Activated T-helper 1 cell treated with anti-CD3 and anti-CD28 coated beads, Interleukin-2, amount 50 U/mL, for 16 hours (primary cell): ENCODE measurements around the gene ATP2B3.
A peak's percentile ranks its signal among the peaks of the same experiment; 100 is the strongest.

Experiments used
- DNase-seq, 2 donors: peaks; one replicate each; pipeline ENCODE4 v3.0.0-alpha.2; 2020; ENCODE audit warnings: low read depth in 1 of 2, low spot score in 1 of 2

Gene ATP2B3

DNA sequence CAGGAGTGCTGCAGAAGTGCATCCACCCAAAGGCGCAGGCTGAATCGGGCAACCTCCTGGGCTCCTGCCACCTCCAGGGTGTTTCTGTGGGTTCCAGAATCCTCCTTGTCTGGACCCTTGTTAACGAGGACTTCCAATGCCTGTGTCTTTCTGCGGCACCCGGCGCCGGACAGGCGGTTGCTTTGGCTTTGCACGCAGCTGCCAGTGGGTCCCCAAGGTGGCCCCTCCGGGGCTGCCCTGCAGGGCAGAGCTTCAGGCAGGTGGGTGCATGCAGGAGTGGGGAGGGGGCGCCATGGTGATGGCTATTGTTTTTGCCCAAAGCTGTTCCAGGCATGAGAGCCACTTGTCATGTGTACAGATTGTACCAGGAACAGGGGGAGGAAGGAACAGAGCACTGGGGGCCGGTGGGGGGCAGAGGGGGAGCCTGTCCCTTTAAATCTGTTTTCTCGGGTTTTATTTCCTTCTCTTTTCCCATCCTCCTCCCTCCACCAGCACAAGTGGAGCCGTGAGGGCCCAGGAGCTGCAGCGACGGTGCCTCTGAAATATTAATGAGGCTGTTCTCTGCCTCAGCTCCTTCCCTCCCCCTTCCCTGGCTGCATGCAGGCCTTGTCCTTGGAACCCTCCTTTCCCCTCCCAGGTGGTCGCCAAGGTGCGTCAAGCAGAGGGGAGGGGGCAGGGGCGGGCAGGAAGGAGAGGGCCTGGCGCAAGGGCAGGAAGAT lies 13.1 kb downstream of the ATP2B3 start:
- DNase-seq: no peak

DNA sequence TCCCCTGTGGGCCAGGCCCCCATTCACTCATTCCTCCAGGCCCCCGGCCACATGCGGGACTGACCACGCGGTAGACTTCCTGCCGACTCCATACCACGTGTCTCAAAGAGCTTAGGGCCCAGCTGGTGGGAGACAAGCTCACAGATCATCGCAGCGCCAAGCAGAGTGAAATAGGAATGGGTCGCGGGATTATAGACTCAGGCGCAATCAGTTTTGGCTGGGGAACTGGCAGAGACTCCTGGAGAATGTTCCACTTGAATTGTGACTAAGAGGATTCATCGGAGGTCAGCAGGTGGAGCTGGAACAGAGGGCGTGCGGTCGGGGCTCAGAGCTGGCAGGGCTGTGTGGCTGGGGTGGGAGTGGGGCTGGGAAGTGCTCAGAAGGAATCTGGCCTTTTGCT lies 15.6 kb downstream of the ATP2B3 start:
- DNase-seq: no peak

DNA sequence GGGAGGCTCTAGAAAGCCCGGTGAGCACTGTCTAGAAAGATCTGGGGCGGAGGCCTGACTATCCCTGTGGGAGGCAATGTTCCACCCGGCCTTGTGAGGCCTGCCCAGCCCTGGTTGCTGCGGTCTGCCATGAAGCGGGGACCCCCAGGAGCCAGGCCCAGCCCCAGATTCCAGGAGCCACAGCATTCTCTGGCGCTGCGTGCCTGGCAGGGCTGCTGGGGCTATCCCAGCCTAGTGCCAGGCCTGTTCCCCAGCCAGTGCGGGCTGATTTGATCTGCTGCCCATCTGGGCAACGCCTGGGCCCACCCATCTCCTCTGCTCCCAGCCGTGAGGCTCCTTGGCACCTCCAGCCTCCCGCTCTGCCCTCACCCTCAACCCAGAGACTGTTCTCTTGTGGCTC lies 19.6 kb downstream of the ATP2B3 start:
- no peak for DNase-seq

DNA sequence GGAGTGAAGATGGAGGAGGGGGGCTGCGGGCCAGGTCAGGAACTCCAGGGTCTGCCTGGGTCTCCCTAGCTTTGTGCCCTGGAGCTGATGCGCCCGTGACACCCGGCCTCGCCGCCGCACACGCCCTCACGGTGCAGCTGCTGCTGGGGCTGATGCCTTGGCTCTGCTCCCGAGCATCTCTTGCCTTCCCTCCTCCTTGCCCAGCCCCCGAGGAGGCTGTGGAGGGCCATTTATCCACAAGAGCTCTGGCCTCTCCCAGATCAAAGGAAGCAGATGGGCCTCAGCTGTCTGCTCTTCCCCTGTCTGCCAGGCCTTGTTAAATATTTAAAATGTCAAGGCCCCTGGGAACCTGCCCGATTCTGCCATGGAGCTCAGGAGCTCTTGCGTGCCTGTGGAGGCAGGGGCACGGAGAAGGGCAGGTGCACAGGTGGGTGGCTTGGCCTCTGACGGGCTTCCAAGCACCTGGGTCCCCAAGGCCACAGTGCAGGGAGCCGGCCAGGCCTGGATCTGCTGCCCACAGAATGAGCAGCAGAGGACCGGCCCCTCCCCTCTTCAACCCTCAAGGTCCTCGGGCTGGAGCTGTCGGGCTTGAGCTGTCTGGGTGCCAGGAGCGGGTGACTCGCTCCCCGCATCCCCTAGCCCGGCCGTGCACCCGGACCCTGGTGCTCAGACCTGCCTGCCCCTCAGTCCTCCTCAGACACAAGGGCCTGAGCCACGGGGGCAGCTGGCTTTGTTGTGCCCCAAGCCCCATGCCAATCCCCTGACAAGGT lies 20.3 kb downstream of the ATP2B3 start:
- no peak for DNase-seq

GRCh38 chrX:153538424-153538823 lies 21.0 kb downstream of the ATP2B3 start:
- no peak for DNase-seq

- DNase-seq: peak; percentile 27 to 32
These were observed 21.9 kb downstream of the ATP2B3 start for GRCh38 chrX:153539171-153539978.

- no peak for DNase-seq
These were observed 22.5 kb downstream of the ATP2B3 start for GRCh38 chrX:153539979-153540358.

GRCh38 chrX:153544727-153545126 lies 27.3 kb downstream of the ATP2B3 start:
- no peak for DNase-seq

DNA sequence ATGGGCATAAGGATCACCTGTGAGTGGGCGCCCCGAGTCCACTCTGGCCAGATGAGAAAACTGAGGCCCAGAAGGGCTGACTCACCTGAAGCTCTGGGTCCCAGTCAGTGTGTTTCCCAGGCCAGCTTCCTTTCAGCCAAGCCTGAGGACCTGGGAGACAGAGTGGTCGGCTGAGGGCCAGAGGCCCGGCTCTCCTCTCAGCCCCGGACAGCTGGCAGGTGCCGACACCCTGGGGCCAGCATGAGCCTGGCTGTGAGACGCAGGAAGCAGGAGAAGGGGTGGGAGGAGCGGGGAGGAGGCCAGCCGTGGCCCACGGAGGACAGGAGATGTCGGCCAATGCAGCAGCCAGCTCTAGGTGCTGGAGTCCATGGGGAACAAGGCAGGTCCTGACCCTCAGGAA lies 28.9 kb downstream of the ATP2B3 start:
- DNase-seq: no peak

DNA sequence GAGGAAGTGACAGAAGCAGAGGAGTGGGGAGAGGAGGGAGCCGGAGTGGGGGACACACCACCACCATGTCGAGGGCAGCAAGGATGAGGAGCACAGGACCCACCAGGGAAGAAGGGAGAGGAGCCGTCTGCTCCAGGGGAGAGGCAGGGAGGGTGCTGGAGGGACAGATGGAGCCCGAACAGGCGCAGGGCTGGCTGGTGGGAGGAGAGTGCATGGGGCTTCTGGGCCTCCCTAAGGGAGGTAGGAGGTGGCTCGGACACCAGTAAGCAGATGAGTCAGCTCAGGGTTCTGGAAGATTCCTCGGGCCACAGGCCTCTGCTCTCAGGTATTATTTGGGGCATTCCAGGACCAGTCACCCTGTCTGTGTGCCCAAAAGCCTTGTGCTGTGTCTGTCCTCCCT lies 29.8 kb downstream of the ATP2B3 start:
- no peak for DNase-seq

DNA sequence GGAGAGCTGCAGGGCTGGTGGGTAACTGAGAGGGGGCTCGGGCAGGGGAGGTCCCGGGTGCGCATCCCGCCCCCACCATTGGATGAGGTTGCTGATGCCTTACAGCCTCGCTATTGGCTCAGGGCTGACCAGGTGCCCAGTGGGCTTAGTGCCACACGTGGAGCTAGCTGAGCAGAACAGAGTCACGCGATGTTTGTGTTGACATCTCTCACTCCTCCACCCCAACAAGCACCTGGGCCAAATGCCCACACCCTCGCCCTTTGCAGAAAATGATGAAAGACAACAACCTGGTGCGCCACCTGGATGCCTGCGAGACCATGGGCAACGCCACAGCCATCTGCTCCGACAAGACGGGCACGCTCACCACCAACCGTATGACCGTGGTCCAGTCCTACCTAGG lies 31.8 kb downstream of the ATP2B3 start:
- DNase-seq: no peak

GRCh38 chrX:153549807-153550206 lies 32.4 kb downstream of the ATP2B3 start:
- DNase-seq: no peak

- DNase-seq: no peak
These were observed 33.7 kb downstream of the ATP2B3 start for GRCh38 chrX:153551135-153551534.

DNA sequence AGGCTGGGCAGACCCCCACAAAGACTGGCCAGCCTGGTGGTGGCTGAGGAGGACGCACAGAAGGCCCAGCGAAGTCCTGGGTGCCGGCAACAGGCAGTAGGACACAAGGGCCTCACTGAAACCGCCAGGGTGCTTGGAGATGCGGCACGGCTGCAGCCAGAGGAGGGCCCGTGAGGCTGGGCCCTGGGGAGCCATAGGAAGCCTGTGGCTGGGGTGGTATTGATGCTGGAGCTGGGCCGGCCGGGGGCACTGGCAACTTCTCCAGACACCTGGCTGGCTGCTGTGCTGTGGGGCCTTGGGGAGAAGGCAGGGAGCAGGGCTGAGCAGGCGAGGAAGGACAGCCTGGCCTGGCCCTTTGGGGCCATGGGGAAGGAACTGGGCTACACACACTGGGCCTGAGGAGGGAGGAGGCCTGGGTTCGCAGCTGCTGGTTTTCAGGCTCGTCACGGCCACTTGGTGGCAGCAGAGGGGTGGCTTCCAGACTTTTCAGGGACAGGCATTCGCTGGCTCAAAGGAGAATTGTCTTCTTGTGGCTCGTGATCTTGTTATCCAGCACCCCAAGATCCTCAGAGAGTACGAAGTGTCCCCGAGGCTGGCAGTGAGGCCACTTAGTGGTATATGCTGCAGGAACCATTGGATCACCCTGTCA lies 37.2 kb downstream of the ATP2B3 start:
- DNase-seq: peak; percentile 15 to 29

DNA sequence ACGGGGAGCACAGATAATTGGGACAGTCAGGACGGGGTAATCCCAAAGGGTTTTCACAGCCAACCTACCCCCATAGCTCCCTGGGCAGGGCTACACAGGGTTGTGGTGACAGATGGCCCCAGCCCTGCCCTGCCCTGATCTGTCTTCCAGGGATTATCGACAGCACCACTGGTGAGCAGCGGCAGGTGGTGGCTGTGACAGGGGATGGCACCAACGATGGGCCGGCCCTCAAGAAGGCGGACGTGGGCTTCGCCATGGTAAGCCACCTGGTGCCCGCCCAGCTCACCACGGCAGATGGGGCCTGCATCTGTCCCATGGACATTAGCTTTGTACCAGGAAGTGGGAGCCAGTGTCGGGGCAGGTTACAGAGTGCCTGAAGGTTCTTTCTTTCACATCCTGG lies 39.3 kb downstream of the ATP2B3 start:
- DNase-seq: no peak

DNA sequence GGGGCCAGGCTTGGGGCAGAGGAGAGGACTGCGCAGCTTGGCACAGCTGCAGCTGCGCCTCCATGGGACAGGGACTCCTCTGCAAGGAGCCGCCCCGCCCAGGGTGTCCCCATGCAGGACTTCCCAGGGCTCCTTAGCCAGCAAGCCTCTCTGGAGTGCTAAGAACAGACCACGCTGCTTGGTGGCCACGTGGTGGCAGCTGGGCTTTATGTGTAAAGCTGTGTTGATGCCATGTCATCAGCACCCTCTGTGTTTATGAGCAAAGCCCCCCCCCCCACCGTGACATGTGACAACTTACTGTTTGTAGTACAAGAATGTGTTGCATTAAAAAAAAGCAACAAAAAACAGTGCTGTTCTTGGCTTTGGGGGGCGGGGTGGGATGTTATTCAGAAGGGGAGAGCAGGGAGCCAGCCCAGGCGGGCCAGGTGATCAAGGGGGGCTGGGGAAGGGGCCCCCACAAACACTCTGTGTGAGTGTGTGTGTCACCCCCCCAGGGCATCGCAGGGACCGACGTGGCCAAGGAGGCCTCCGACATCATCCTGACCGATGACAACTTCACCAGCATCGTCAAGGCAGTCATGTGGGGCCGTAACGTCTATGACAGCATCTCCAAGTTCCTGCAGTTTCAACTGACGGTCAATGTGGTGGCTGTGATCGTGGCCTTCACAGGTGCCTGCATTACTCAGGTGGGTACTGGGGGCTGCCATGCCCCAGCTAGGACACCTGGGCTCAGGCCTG lies 40.3 kb downstream of the ATP2B3 start:
- no peak for DNase-seq

- DNase-seq: no peak
These were observed 42.6 kb downstream of the ATP2B3 start for GRCh38 chrX:153560000-153560399.

DNA sequence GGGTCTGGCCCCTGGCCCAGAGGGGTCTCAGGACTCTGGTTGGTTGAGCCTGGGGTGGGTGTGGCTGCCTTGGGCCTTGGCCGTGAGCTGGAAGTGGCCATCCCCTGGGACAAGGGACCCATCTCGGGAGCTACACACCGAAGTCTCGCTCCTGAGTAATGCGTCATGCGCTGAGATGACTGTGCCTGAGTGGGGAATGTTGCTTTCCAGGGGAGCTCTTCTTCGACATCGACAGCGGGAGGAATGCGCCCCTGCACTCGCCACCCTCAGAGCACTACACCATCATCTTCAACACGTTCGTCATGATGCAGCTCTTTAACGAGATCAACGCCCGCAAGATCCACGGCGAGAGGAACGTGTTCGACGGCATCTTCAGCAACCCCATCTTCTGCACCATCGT lies 43.0 kb downstream of the ATP2B3 start:
- DNase-seq: no peak

GRCh38 chrX:153561337-153561736 lies 43.9 kb downstream of the ATP2B3 start:
- no peak for DNase-seq

GRCh38 chrX:153562546-153562945 lies 45.1 kb downstream of the ATP2B3 start:
- no peak for DNase-seq
